GM12874 (cell line): ENCODE measurements around the gene XPA.

ENCODE experiments used
- CTCF ChIP-seq: IDR thresholded peaks from 2 replicates; pipeline ENCODE4 v1.5.1; 2011; ENCODE audit warnings: low read depth, mild to moderate bottlenecking, control low read depth, low read length, moderate library complexity; ENCODE audit not compliant: insufficient read depth

Gene XPA

GRCh38 chr9:97735070-97735600, 38.0 kb upstream of the XPA start:
- TF ChIP-seq CTCF = no peak

- TF ChIP-seq CTCF = no peak
Measured at GRCh38 chr9:97726716-97727115, 29.6 kb upstream of the XPA start.

GRCh38 chr9:97723819-97724218, 26.7 kb upstream of the XPA start:
- TF ChIP-seq CTCF = no peak

GRCh38 chr9:97722331-97722730, 25.2 kb upstream of the XPA start:
- no peak for TF ChIP-seq CTCF

- TF ChIP-seq CTCF = no peak
Measured at GRCh38 chr9:97721396-97721795, 24.3 kb upstream of the XPA start.

GRCh38 chr9:97717866-97718265, 20.7 kb upstream of the XPA start:
- TF ChIP-seq CTCF = no peak

- TF ChIP-seq CTCF = no peak
Measured at GRCh38 chr9:97714435-97714834, 17.3 kb upstream of the XPA start.
